A549 (cell line): Measurements from ENCODE around the gene FARP2. TPM values are rescaled to one million over a fixed set of nuclear protein-coding genes. Genes with fewer than 3 reads are reported as not detected.

ENCODE experiments used
- ATAC-seq, 2 experiments: fragments of 200-7000 bp in 1 of 2; fragments of >200 bp in 1 of 2; cut with Nextera tagmentation in 1 of 2; cut with Tn5 transposase in 1 of 2; 3 replicates each; pipeline versions ENCODE4 v1.8.0 to v1.9.1; 2018 to 2020; ENCODE audit warnings: mild to moderate bottlenecking in 1 of 2, moderate library complexity in 1 of 2
- CTCF ChIA-PET: fragments of 300-600 bp; sonication (Branson Sonifier 250); formaldehyde crosslinking; extraction: SDS; loops from one replicate; lab custom pipeline; 2021; ENCODE audit warnings: antibody characterized with exemption, inconsistent platforms; lab: Yijun Ruan, JAX
- POLR2A ChIA-PET: fragments of 350-600 bp; formaldehyde crosslinking; extraction: SDS; loops from one replicate; lab custom pipeline; 2021; ENCODE audit warnings: antibody characterized with exemption, inconsistent platforms; lab: Yijun Ruan, JAX
- DNase-seq, 2 experiments: peaks; one replicate each; pipeline versions ENCODE4 v3.0.0 to v3.0.0-alpha.2; 2011 to 2016; ENCODE audit warnings: low read depth in 1 of 2, low spot score in 1 of 2
- FAIRE-seq: peaks from 2 replicates; lab custom pipeline; 2011; peaks lifted over from hg19 to GRCh38; lab: Jason Lieb, UNC
- H3K27ac ChIP-seq, 2 experiments: fragments of >200 bp; sonication (Bioruptor Twin); formaldehyde crosslinking; 3 replicates each; pipeline ENCODE4 v1.5.1; 2016 to 2017
- H3K4me1 ChIP-seq: fragments of >200 bp; sonication (Bioruptor Twin); formaldehyde crosslinking; 3 replicates; pipeline ENCODE4 v1.6.1; 2016
- H3K4me2 ChIP-seq: fragments of >200 bp; sonication (Bioruptor Twin); formaldehyde crosslinking; 3 replicates; pipeline ENCODE4 v1.6.1; 2016
- H3K4me3 ChIP-seq: fragments of >200 bp; sonication (Bioruptor Twin); formaldehyde crosslinking; 3 replicates; pipeline ENCODE4 v1.5.1; 2016
- H3K9me3 ChIP-seq: fragments of >200 bp; sonication (Bioruptor Twin); formaldehyde crosslinking; 3 replicates; pipeline ENCODE4 v1.6.1; 2016
- ATOH8 ChIP-seq: fragments of 250-450 bp; sonication (Bioruptor Pico); IDR thresholded peaks from 2 replicates; pipeline ENCODE4 v1.5.0; 2020; ENCODE audit warnings: low read depth, mild to moderate bottlenecking, moderate library complexity
- BCL3 ChIP-seq: fragments of >200 bp; sonication (Bioruptor Twin); formaldehyde crosslinking; IDR thresholded peaks from 3 replicates; pipeline ENCODE4 v1.6.1; 2016
- CBX8 ChIP-seq: fragments of 200-600 bp; sonication (generic); IDR thresholded peaks from 2 replicates; pipeline ENCODE4 v1.6.1; 2016
- CHD2 ChIP-seq: fragments of 150-350 bp; IDR thresholded peaks from 2 replicates; pipeline ENCODE4 v1.6.1; 2014; ENCODE audit warnings: low read length; ENCODE audit not compliant: partially characterized antibody
- CHD4 ChIP-seq: fragments of 200-600 bp; sonication (generic); IDR thresholded peaks from 2 replicates; pipeline ENCODE4 v1.6.1; 2016; ENCODE audit warnings: antibody characterized with exemption, mild to moderate bottlenecking, borderline replicate concordance
- EHF ChIP-seq: fragments of 250-450 bp; sonication (Bioruptor Pico); IDR thresholded peaks from 2 replicates; pipeline ENCODE4 v1.5.0; 2020; ENCODE audit warnings: mild to moderate bottlenecking
- ELK1 ChIP-seq: fragments of 150-350 bp; IDR thresholded peaks from 2 replicates; pipeline ENCODE4 v1.6.1; 2014; ENCODE audit warnings: low read depth, mild to moderate bottlenecking, low read length
- EP300 ChIP-seq, 2 experiments: fragments of >200 bp; sonication (Bioruptor Twin); formaldehyde crosslinking; IDR thresholded peaks; 2 replicates in 1 of 2; 3 replicates in 1 of 2; pipeline ENCODE4 v1.6.1; 2016 to 2017
- FOSB ChIP-seq: fragments of 250-450 bp; sonication (Bioruptor Pico); IDR thresholded peaks from 2 replicates; pipeline ENCODE4 v1.5.0; 2020; ENCODE audit warnings: mild to moderate bottlenecking, moderate library complexity
- FOXS1 ChIP-seq: fragments of 250-450 bp; sonication (Bioruptor Pico); IDR thresholded peaks from 2 replicates; pipeline ENCODE4 v1.5.0; 2020; ENCODE audit warnings: mild to moderate bottlenecking, moderate library complexity
- GATA3 ChIP-seq: IDR thresholded peaks from 2 replicates; pipeline ENCODE4 v1.6.1; 2012; ENCODE audit warnings: borderline replicate concordance
- HDAC2 ChIP-seq: fragments of 200-600 bp; sonication (generic); IDR thresholded peaks from 2 replicates; pipeline ENCODE4 v1.6.1; 2016
- HES2 ChIP-seq: fragments of >200 bp; sonication (Bioruptor Twin); formaldehyde crosslinking; IDR thresholded peaks from 2 replicates; pipeline ENCODE4 v1.6.1; 2016
- JUN ChIP-seq, 2 experiments: fragments of >200 bp; sonication (Bioruptor Twin); formaldehyde crosslinking; IDR thresholded peaks; 2 replicates in 1 of 2; 3 replicates in 1 of 2; pipeline ENCODE4 v1.6.1; 2016 to 2017
- KDM5A ChIP-seq: fragments of 200-600 bp; sonication (generic); IDR thresholded peaks from 2 replicates; pipeline ENCODE4 v1.6.1; 2016; ENCODE audit warnings: antibody characterized with exemption, mild to moderate bottlenecking
- MAFK ChIP-seq: fragments of 450-650 bp; IDR thresholded peaks from 2 replicates; pipeline ENCODE4 v1.6.1; 2014; ENCODE audit not compliant: partially characterized antibody
- POLR2AphosphoS2 ChIP-seq: conservative IDR thresholded peaks from 2 replicates; pipeline ENCODE4 v1.6.1; 2012; ENCODE audit warnings: low read length, improper control_type of control experiment, inconsistent platforms
- RAD21 ChIP-seq, 2 experiments: fragments of >200 bp in 1 of 2; sonication (Bioruptor Twin) in 1 of 2; formaldehyde crosslinking in 1 of 2; IDR thresholded peaks in 1 of 2; conservative IDR thresholded peaks in 1 of 2; 2 replicates in 1 of 2; 3 replicates in 1 of 2; pipeline ENCODE4 v1.6.1; 2012 to 2018; ENCODE audit warnings: inconsistent platforms in 1 of 2
- RARB ChIP-seq: fragments of 250-450 bp; sonication (Bioruptor Pico); IDR thresholded peaks from 2 replicates; pipeline ENCODE4 v1.8.0; 2021; ENCODE audit warnings: mild to moderate bottlenecking, moderate library complexity
- RNF2 ChIP-seq: fragments of 200-600 bp; sonication (generic); IDR thresholded peaks from 2 replicates; pipeline ENCODE4 v1.6.1; 2016; ENCODE audit warnings: low read depth, mild to moderate bottlenecking, antibody characterized with exemption, moderate library complexity, borderline replicate concordance
- TFCP2L1 ChIP-seq: fragments of 250-450 bp; sonication (Bioruptor Pico); IDR thresholded peaks from 2 replicates; pipeline ENCODE4 v1.5.0; 2021; ENCODE audit warnings: mild to moderate bottlenecking
- ZC3H11A ChIP-seq: fragments of 450-650 bp; IDR thresholded peaks from 2 replicates; pipeline ENCODE4 v1.6.1; 2014; ENCODE audit warnings: antibody characterized with exemption, mild to moderate bottlenecking
- ZNF302 ChIP-seq: fragments of 250-450 bp; sonication (Bioruptor Pico); IDR thresholded peaks from 2 replicates; pipeline ENCODE4 v1.9.0; 2021; ENCODE audit warnings: inconsistent platforms, mild to moderate bottlenecking, moderate library complexity
- WGBS: methylation state at CpG from one replicate; pipeline ENCODE4 v1.1.6; 2017; ENCODE audit errors: missing lambda C conversion rate; 5-methylcytosine and 5-hydroxymethylcytosine counted together
- polyA plus RNA-seq, 4 experiments: library from polyadenylated mRNA; depleted of rRNA in 3 of 4; stranded (reverse); fragments of >200 nt; fragmentation: RNase III in 1 of 4; extraction: RNeasy Plus Mini Kit Qiagen cat#74134 plus additional on column Dnase treatment in 1 of 4; gene quantifications; 2 replicates in 3 of 4; 3 replicates in 1 of 4; pipeline ENCODE4 v1.2.3, GENCODE V29; 2011 to 2017

The FARP2 gene
- polyA plus RNA-seq, 2 of the 4 experiments (the other 2 are of a cell fraction): 17.0 to 29.1 TPM

- ATAC-seq: no peak
- no peak for TF ChIP-seq KDM5A
- no peak for TF ChIP-seq RNF2
- TF ChIP-seq CHD4: no peak
- no peak for TF ChIP-seq GATA3
- no peak for TF ChIP-seq RARB (CRISPR knock-in tag)
- TF ChIP-seq ZNF302 (CRISPR knock-in tag): no peak
- TF ChIP-seq CHD2: no peak
- TF ChIP-seq FOXS1: no peak
- no peak for TF ChIP-seq MAFK
- TF ChIP-seq, all 56 proteins: peak for 0
- Histone ChIP-seq H3K4me2 (no peak overlapping the region), H3K9me3 (no peaks in the 10 kb centered on the region), H3K4me1 (no peaks in the 10 kb centered on the region), H3K27ac (no peak overlapping the region), H3K4me3 (no peak overlapping the region)
- CTCF ChIA-PET: interaction anchor here (0.8 kb wide), 1 partner anchor 15 kb away, joined by 3 read pairs; the partner anchor contains the start of genes HDLBP and SEPTIN2
- POLR2A ChIA-PET: no interaction called here
- 93% methylated on average over 4 of the region's 4 CpGs for WGBS
- FAIRE-seq (no peak), DNase-seq (no peak)
Observed at GRCh38 chr2:241330616-241330981, 25.5 kb upstream of the FARP2 start.

GRCh38 chr2:241334813-241335212 lies 21.3 kb upstream of the FARP2 start:
- 17% methylated on average over 2 of the region's 2 CpGs for WGBS

More at GRCh38 chr2:241334813-241335212, 21.3 kb upstream of the FARP2 start:
- FAIRE-seq (no peak), DNase-seq (no peak), ATAC-seq (no peak)
- H3K4me1 ChIP-seq: peaks cover 4% of the 10 kb centered on the region; the same call in 1 of the 3 replicates
- TF ChIP-seq ELK1 (no peak), POLR2AphosphoS2 (no peak), RARB (CRISPR knock-in tag) (no peak), FOXS1 (no peak), CBX8 (no peak), TFCP2L1 (CRISPR knock-in tag) (no peak), ATOH8 (CRISPR knock-in tag) (no peak), EHF (CRISPR knock-in tag) (no peak), KDM5A (no peak), ZC3H11A (no peak), RAD21 (conservative IDR thresholded peaks at IDR 0.05 in 1 of 2, IDR thresholded peaks at IDR 0.05 in 1 of 2) (no peak), HES2 (no peak), JUN (IDR thresholded peaks at IDR 0.05) (no peak), MAFK (no peak), BCL3 (no peak), EP300 (IDR thresholded peaks at IDR 0.05) (no peak), FOSB (CRISPR knock-in tag) (no peak), HDAC2 (no peak)
- no peak overlapping the region for H3K4me2 ChIP-seq
- ChIA-PET CTCF (no interaction called here), POLR2A (no interaction called here)
- no peak overlapping the region for H3K27ac ChIP-seq
- no peaks in the 10 kb centered on the region for H3K9me3 ChIP-seq
- no peak overlapping the region for H3K4me3 ChIP-seq
